H1 (cell line): ENCODE measurements around the gene MEIOSIN. TPM values are rescaled to one million over a fixed set of nuclear protein-coding genes. Genes with fewer than 3 reads are reported as not detected.

ENCODE experiments used
- CTCF ChIA-PET: fragments of 300-600 bp; sonication (Branson Sonifier 250); formaldehyde crosslinking; loops from one replicate; lab custom pipeline; 2021; ENCODE audit not compliant: partially characterized antibody; lab: Charles Lee
- POLR2A ChIA-PET: fragments of 300-600 bp; sonication (Branson Sonifier 250); formaldehyde crosslinking; loops from one replicate; lab custom pipeline; 2021; ENCODE audit warnings: inconsistent platforms; ENCODE audit not compliant: partially characterized antibody; lab: Charles Lee
- DNase-seq, 2 experiments: peaks; one replicate each; pipeline versions ENCODE4 v3.0.0 to v3.0.0-alpha.2; 2010 to 2022; ENCODE audit warnings: low spot score in 2 of 2, low read depth in 1 of 2, mixed read lengths in 1 of 2
- FAIRE-seq: peaks from 2 replicates; lab custom pipeline; 2011; peaks lifted over from hg19 to GRCh38; lab: Jason Lieb, UNC
- H2AFZ ChIP-seq: 2 replicates; pipeline ENCODE4 v1.8.1; 2012; ENCODE audit warnings: low read length, inconsistent platforms
- H2AK5ac ChIP-seq: 2 replicates; pipeline ENCODE4 v1.6.1; 2013; ENCODE audit warnings: low read depth, low read length
- H2BK120ac ChIP-seq: replicated peaks from 2 replicates; pipeline ENCODE3; 2013; ENCODE audit warnings: low read depth, low read length, inconsistent platforms
- H2BK12ac ChIP-seq: 2 replicates; pipeline ENCODE4 v1.6.1; 2013; ENCODE audit warnings: low read depth, low read length
- H2BK15ac ChIP-seq: 2 replicates; pipeline ENCODE4 v1.6.1; 2013; ENCODE audit warnings: low read length
- H2BK20ac ChIP-seq: 2 replicates; pipeline ENCODE4 v1.6.1; 2013; ENCODE audit warnings: low read length
- H2BK5ac ChIP-seq: 2 replicates; pipeline ENCODE4 v1.6.1; 2013; ENCODE audit warnings: low read depth, low read length
- H3K14ac ChIP-seq: 2 replicates; pipeline ENCODE4 v1.6.1; 2013; ENCODE audit warnings: inconsistent platforms; ENCODE audit not compliant: insufficient read length
- H3K18ac ChIP-seq: 2 replicates; pipeline ENCODE4 v1.6.1; 2013; ENCODE audit warnings: low read length; ENCODE audit errors: extremely low read depth
- H3K23ac ChIP-seq: 2 replicates; pipeline ENCODE4 v1.6.1; 2013; ENCODE audit warnings: inconsistent platforms; ENCODE audit not compliant: insufficient read length
- H3K23me2 ChIP-seq: 2 replicates; pipeline ENCODE4 v1.6.1; 2013; ENCODE audit warnings: low read depth, low read length
- H3K27ac ChIP-seq: 2 replicates; pipeline ENCODE4 v1.6.1; 2011; ENCODE audit warnings: low read depth, low read length, inconsistent platforms
- H3K27me3 ChIP-seq, 4 experiments: replicated peaks in 1 of 4; 1 replicate in 1 of 4; 2 replicates in 3 of 4; pipeline versions ENCODE4 v1.6.1 to v1.8.1; 2011 to 2013; ENCODE audit warnings: low read length in 3 of 4, mild to moderate bottlenecking in 3 of 4, inconsistent platforms in 2 of 4, mixed read lengths in 2 of 4, moderate library complexity in 1 of 4; ENCODE audit not compliant: control insufficient read depth in 3 of 4, insufficient read depth in 3 of 4; ENCODE audit errors: extremely low read depth in 1 of 4
- H3K36me3 ChIP-seq, 4 experiments: 2 replicates each; pipeline versions ENCODE4 v1.6.1 to v1.8.1; 2011 to 2013; ENCODE audit warnings: mild to moderate bottlenecking in 4 of 4, low read length in 3 of 4, moderate library complexity in 2 of 4, control low read depth in 1 of 4, inconsistent platforms in 1 of 4; ENCODE audit not compliant: insufficient read depth in 4 of 4, control insufficient read depth in 2 of 4
- H3K4ac ChIP-seq: replicated peaks from 2 replicates; pipeline ENCODE3; 2013; ENCODE audit warnings: low read length, low read depth, mixed read lengths, inconsistent platforms; ENCODE audit not compliant: insufficient read length
- H3K4me1 ChIP-seq, 4 experiments: replicated peaks in 1 of 4; 1 replicate in 1 of 4; 2 replicates in 3 of 4; pipeline versions ENCODE4 v1.6.1 to v1.8.1; 2011 to 2013; ENCODE audit warnings: low read length in 3 of 4, inconsistent platforms in 2 of 4, mixed read lengths in 1 of 4; ENCODE audit not compliant: insufficient read depth in 4 of 4, control insufficient read depth in 3 of 4
- H3K4me2 ChIP-seq, 2 experiments: 2 replicates each; pipeline versions ENCODE4 v1.6.1 to v1.8.1; 2011 to 2013; ENCODE audit warnings: low read depth in 2 of 2, low read length in 2 of 2, control low read depth in 1 of 2, inconsistent platforms in 1 of 2, mild to moderate bottlenecking in 1 of 2; ENCODE audit not compliant: insufficient read depth in 1 of 2
- H3K4me3 ChIP-seq, 4 experiments: fragments of 200-600, 300-600 bp in 1 of 4; sonication (generic), shearing (Covaris generic), sonication (Bioruptor Twin) in 1 of 4; 2 replicates each; pipeline versions ENCODE4 v1.5.1 to v1.8.1; 2011 to 2016; ENCODE audit warnings: low read length in 4 of 4, low read depth in 3 of 4, control low read depth in 2 of 4, inconsistent platforms in 2 of 4, mild to moderate bottlenecking in 2 of 4, mixed read lengths in 1 of 4, moderate library complexity in 1 of 4; ENCODE audit not compliant: insufficient read depth in 2 of 4; ENCODE audit errors: extremely low read depth in 1 of 4
- H3K56ac ChIP-seq: replicated peaks from 2 replicates; pipeline ENCODE3; 2013; ENCODE audit warnings: low read depth, mild to moderate bottlenecking, mixed read lengths, low read length, inconsistent platforms; ENCODE audit not compliant: insufficient read length
- H3K79me1 ChIP-seq: 2 replicates; pipeline ENCODE4 v1.6.1; 2013; ENCODE audit warnings: low read depth, low read length, control low read depth
- H3K79me2 ChIP-seq, 2 experiments: 2 replicates each; pipeline versions ENCODE4 v1.6.1 to v1.8.1; 2012 to 2013; ENCODE audit warnings: low read length in 2 of 2, mild to moderate bottlenecking in 2 of 2, inconsistent platforms in 1 of 2; ENCODE audit not compliant: insufficient read depth in 2 of 2, control insufficient read depth in 1 of 2
- H3K9ac ChIP-seq, 4 experiments: replicated peaks in 1 of 4; 1 replicate in 1 of 4; 2 replicates in 3 of 4; pipeline versions ENCODE4 v1.6.1 to v1.8.1; 2011 to 2013; ENCODE audit warnings: low read depth in 3 of 4, low read length in 3 of 4, control low read depth in 2 of 4, mild to moderate bottlenecking in 2 of 4, moderate library complexity in 2 of 4, inconsistent platforms in 1 of 4; ENCODE audit errors: extremely low read depth in 1 of 4
- H3K9me3 ChIP-seq, 2 experiments: 2 replicates each; pipeline versions ENCODE4 v1.6.1 to v1.8.1; 2012 to 2013; ENCODE audit warnings: mild to moderate bottlenecking in 2 of 2, moderate library complexity in 2 of 2, control low read depth in 1 of 2, inconsistent platforms in 1 of 2, low read depth in 1 of 2, low read length in 1 of 2, mixed read lengths in 1 of 2; ENCODE audit not compliant: insufficient read depth in 2 of 2
- H4K20me1 ChIP-seq, 2 experiments: replicated peaks in 1 of 2; 2 replicates each; pipeline versions ENCODE3 to v1.8.1; 2011 to 2013; ENCODE audit warnings: inconsistent platforms in 2 of 2, low read length in 2 of 2, mild to moderate bottlenecking in 1 of 2; ENCODE audit not compliant: insufficient read depth in 2 of 2, control insufficient read depth in 1 of 2
- H4K5ac ChIP-seq: 2 replicates; pipeline ENCODE4 v1.6.1; 2013; ENCODE audit warnings: low read length, low read depth, mixed read lengths, inconsistent platforms; ENCODE audit not compliant: insufficient read length
- H4K8ac ChIP-seq: 2 replicates; pipeline ENCODE4 v1.8.0; 2013; ENCODE audit warnings: mild to moderate bottlenecking, moderate library complexity, low read length, inconsistent platforms; ENCODE audit not compliant: insufficient read depth; ENCODE audit errors: extremely low read depth
- H4K91ac ChIP-seq: replicated peaks from 2 replicates; pipeline ENCODE3; 2013; ENCODE audit warnings: low read length, mixed read lengths, inconsistent platforms; ENCODE audit not compliant: insufficient read length
- BACH1 ChIP-seq: IDR thresholded peaks from 2 replicates; pipeline ENCODE4 v1.6.1; 2012; ENCODE audit warnings: low read length, improper control_type of control experiment
- CBX5 ChIP-seq: fragments of 300-800, 300-1000 bp; sonication (generic); IDR thresholded peaks from 2 replicates; pipeline ENCODE4 v1.7.1; 2016; ENCODE audit warnings: antibody characterized with exemption, low read length, low read depth
- CBX8 ChIP-seq: fragments of 300-800, 300-1000 bp; sonication (generic); IDR thresholded peaks from 2 replicates; pipeline ENCODE4 v1.7.1; 2016; ENCODE audit warnings: low read depth, low read length, borderline replicate concordance
- EGR1 ChIP-seq: IDR thresholded peaks from 2 replicates; pipeline ENCODE4 v1.6.1; 2011; ENCODE audit warnings: low read depth, low read length, borderline replicate concordance
- HDAC2 ChIP-seq, 2 experiments: fragments of 300-600 bp in 1 of 2; sonication (generic) in 1 of 2; IDR thresholded peaks; 2 replicates each; pipeline ENCODE4 v1.6.1; 2011 to 2012; ENCODE audit warnings: low read depth in 2 of 2, low read length in 2 of 2, mild to moderate bottlenecking in 2 of 2, moderate library complexity in 2 of 2, borderline replicate concordance in 1 of 2, inconsistent platforms in 1 of 2
- POLR2AphosphoS5 ChIP-seq: IDR thresholded peaks from 2 replicates; pipeline ENCODE4 v1.6.1; 2011; ENCODE audit warnings: low read depth, low read length
- SP1 ChIP-seq: IDR thresholded peaks from 2 replicates; pipeline ENCODE4 v1.6.1; 2011; ENCODE audit warnings: low read depth, low read length
- SUZ12 ChIP-seq: fragments of 200-600 bp; sonication (generic); IDR thresholded peaks from 2 replicates; pipeline ENCODE4 v1.6.1; 2012; ENCODE audit warnings: mild to moderate bottlenecking, inconsistent platforms, low read length, moderate library complexity, mixed read lengths
- TCF12 ChIP-seq: IDR thresholded peaks from 2 replicates; pipeline ENCODE4 v1.6.1; 2011; ENCODE audit warnings: low read depth, mild to moderate bottlenecking, low read length
- TEAD4 ChIP-seq: IDR thresholded peaks from 2 replicates; pipeline ENCODE4 v1.6.1; 2012; ENCODE audit warnings: low read depth, low read length, inconsistent platforms, mixed read lengths
- WGBS, 2 experiments: shearing (Covaris generic) in 1 of 2; methylation state at CpG; one replicate each; pipeline versions ENCODE4 v1.1.6 to v1.1.7; 2013 to 2015; ENCODE audit warnings: low lambda C conversion rate in 2 of 2, mixed read lengths in 2 of 2, inconsistent platforms in 1 of 2, low coverage in 1 of 2, missing lambda C conversion rate in 1 of 2; ENCODE audit not compliant: insufficient replicate concordance in 2 of 2, insufficient coverage in 1 of 2, insufficient read length in 1 of 2; ENCODE audit errors: extremely low coverage in 1 of 2, missing lambda C conversion rate in 1 of 2; 5-methylcytosine and 5-hydroxymethylcytosine counted together
- polyA plus RNA-seq, 7 experiments: library from polyadenylated mRNA; depleted of rRNA in 3 of 7; stranded (reverse) in 5 of 7; unstranded in 2 of 7; fragments of >200 nt in 5 of 7; fragments of 200-250 nt in 2 of 7; gene quantifications; 1 replicate in 5 of 7; 2 replicates in 1 of 7; 4 replicates in 1 of 7; pipeline versions ENCODE4 v1.2.1 to v1.2.3, GENCODE V29; 2011 to 2013; ENCODE audit warnings: missing spikeins in 2 of 7, mixed read lengths in 2 of 7
- total RNA-seq: library from RNA; stranded (reverse); fragmentation: NEBNext Ultra II Directional; extraction: Animal tissue kit (Norgen Biotek cat#: 25700); gene quantifications from 2 replicates; pipeline ENCODE4 v1.2.1, GENCODE V29; 2021

Gene MEIOSIN
- total and polyA plus RNA-seq, 2 of the 8 experiments (the other 6 are each of a cell fraction or from before 2014, with no cell fraction given) = 0.11 TPM; not detected in 1

DNA sequence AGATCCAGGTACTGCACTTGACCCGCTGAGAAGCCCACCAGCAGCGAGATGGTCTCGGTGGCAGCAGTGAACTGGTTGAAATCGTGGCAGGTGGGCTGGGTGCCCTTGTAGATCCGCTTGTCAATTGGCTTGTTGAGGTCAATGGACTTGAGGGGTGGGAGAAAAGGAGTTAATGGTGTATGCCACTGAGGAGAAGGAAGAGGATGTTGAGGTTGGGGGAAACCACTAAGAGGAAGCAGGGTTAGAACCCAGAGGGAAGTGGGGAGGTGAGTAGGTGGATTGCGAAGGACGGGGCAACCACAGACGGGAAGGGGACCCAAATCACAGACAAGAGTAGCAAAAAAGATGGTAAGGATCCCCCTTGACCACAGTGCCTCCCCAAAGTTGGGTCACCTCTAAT, 57.7 kb downstream of the MEIOSIN start:
- H3K79me2 ChIP-seq = peaks cover 0 to 12% of the 10 kb centered on the region in 2 experiments; a peak in 2 of 4 replicates

More for the DNA sequence above, 57.7 kb downstream of the MEIOSIN start:
- Histone ChIP-seq H4K8ac (no peak overlapping the region), H3K14ac (no peak overlapping the region), H4K20me1 (peaks cover 0 to 15% of the 10 kb centered on the region in 2 experiments), H3K56ac (no peak overlapping the region), H2AK5ac (no peak overlapping the region), H2BK5ac (no peak overlapping the region), H3K23me2 (peaks cover 4% of the 10 kb centered on the region; the same call in 1 of the 2 replicates), H3K27ac (no peak overlapping the region), H3K4ac (no peak overlapping the region), H4K91ac (no peak overlapping the region), H3K79me1 (peaks cover 10% of the 10 kb centered on the region), H3K4me3 (no peak overlapping the region; a peak in 1 of 8 replicates), H3K36me3 (peaks cover 4 to 24% (median 17%) of the 10 kb centered on the region in 4 experiments; a peak in 6 of 8 replicates), H3K4me1 (peaks cover 0 to 6% (median 4%) of the 10 kb centered on the region in 4 experiments; a peak in 3 of 7 replicates), H2BK120ac (no peak overlapping the region), H3K18ac (no peak overlapping the region), H3K9ac (no peak overlapping the region), H3K9me3 (no peaks in the 10 kb centered on the region), H3K27me3 (no peaks in the 10 kb centered on the region), H2AFZ (no peak overlapping the region), H3K23ac (no peak overlapping the region), H4K5ac (no peak overlapping the region), H3K4me2 (peak overlapping the region in 1 of 2 experiments; percentile 95; a peak in 1 of 4 replicates), H2BK15ac (no peak overlapping the region), H2BK12ac (no peak overlapping the region), H2BK20ac (no peak overlapping the region)
- ChIA-PET CTCF (interaction anchor here (0.9 to 2.1 kb wide), 6 partner anchors 8 to 15 kb away, joined by 3 to 7 read pairs (median 4); partner anchors contain the start of gene DMPK), POLR2A (interaction anchor here (0.7 to 4.3 kb wide), 11 partner anchors 9 to 26 kb away, joined by 3 to 39 read pairs (median 6); partner anchors contain the start of genes DMPK and SIX5)
- 91% methylated on average over 8 of the region's 8 CpGs; no CpG with 5 or more reads in 1 of the 2 experiments for WGBS, 2 experiments
- no peak for TF ChIP-seq HDAC2 (IDR thresholded peaks at IDR 0.05; ENCODE audit: borderline replicate concordance in 1 of 2, low read depth in 2 of 2, low read length in 2 of 2)
- TF ChIP-seq EGR1 = no peak
- no peak for TF ChIP-seq TEAD4
- no peak for TF ChIP-seq POLR2AphosphoS5
- no peak for TF ChIP-seq CBX8
- TF ChIP-seq SUZ12 = no peak
- TF ChIP-seq TCF12 = no peak
- TF ChIP-seq CBX5 = no peak
- no peak for TF ChIP-seq BACH1
- no peak for TF ChIP-seq SP1
- no peak for FAIRE-seq
- no peak for DNase-seq
